Peyer's patch (tissue), 4 donors: ENCODE results near the gene CHCT1. TPM values are rescaled to one million over a fixed set of nuclear protein-coding genes. Genes with fewer than 3 reads are reported as not detected.

Experiments used
- DNase-seq, 3 donors: peaks; one replicate each; pipeline ENCODE4 v3.0.0-alpha.2; 2017 to 2019
- H3K27ac ChIP-seq, 4 donors: fragments of 200-600 bp; sonication (generic); one replicate each; pipeline ENCODE4 v1.5.1; 2016 to 2019
- H3K27me3 ChIP-seq, 2 donors: fragments of 200-600 bp; sonication (generic); one replicate each; pipeline ENCODE4 v1.5.1; 2019
- H3K36me3 ChIP-seq, 3 donors: fragments of 200-600 bp; sonication (generic); one replicate each; pipeline ENCODE4 v1.5.1; 2016 to 2019
- H3K4me1 ChIP-seq, 4 donors: fragments of 200-600 bp; sonication (generic); one replicate each; pipeline ENCODE4 v1.5.1; 2016 to 2019
- H3K4me3 ChIP-seq, 4 donors: fragments of 200-600 bp; sonication (generic); 1 replicate in 3 of 4; 2 replicates in 1 of 4; pipeline ENCODE4 v1.5.1; 2016 to 2019; ENCODE audit warnings: mild to moderate bottlenecking in 1 of 4
- H3K9me3 ChIP-seq, 4 donors: fragments of 200-600 bp; sonication (generic); one replicate each; pipeline ENCODE4 v1.5.1; 2016 to 2019; ENCODE audit warnings: mild to moderate bottlenecking in 1 of 4
- POLR2A ChIP-seq, 2 donors: fragments of 450-650 bp; IDR thresholded peaks; one replicate each; pipeline ENCODE4 v1.5.1; 2017; ENCODE audit warnings: antibody characterized with exemption in 2 of 2, mild to moderate bottlenecking in 2 of 2, moderate library complexity in 2 of 2
- total RNA-seq, 4 donors: library from RNA; depleted of rRNA; stranded (reverse); fragments of >200 nt; gene quantifications; one replicate each; pipeline ENCODE4 v1.1.0, GENCODE V29; 2016
- TF ChIP-seq, protein P1 (sequence below), 6 experiments: fragments of 450-650 bp in 4 of 6; fragments of 200-600 bp in 2 of 6; sonication (generic) in 1 of 6; IDR thresholded peaks; one replicate each; pipeline ENCODE4 v1.5.1; 2017 to 2019; ENCODE audit warnings: antibody characterized with exemption in 6 of 6, mild to moderate bottlenecking in 3 of 6, moderate library complexity in 1 of 6

CHCT1 gene
- total RNA-seq, 4 donors from 2014 or later, result not detected

DNA sequence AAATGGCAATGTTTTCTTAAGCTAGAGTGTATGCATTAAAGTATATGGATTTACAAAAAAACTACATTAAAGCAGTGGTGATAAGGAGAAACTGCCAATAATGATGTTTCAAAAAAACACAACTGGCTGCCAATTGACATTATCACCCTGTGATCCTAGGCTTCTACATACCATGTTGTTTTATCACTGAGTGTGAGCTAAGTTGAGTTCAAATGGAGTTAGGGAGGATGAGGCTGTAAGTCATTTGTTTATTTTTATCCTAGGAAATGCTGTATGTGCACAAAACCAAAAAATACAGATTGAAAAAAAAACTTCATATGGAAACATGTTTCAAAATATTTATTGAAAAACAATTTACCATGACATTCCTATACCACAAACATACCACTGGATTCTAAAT, 22.9 kb downstream of the CHCT1 start:
- no peak for TF ChIP-seq POLR2A (IDR thresholded peaks at IDR 0.05)
- TF ChIP-seq, protein P1, sequence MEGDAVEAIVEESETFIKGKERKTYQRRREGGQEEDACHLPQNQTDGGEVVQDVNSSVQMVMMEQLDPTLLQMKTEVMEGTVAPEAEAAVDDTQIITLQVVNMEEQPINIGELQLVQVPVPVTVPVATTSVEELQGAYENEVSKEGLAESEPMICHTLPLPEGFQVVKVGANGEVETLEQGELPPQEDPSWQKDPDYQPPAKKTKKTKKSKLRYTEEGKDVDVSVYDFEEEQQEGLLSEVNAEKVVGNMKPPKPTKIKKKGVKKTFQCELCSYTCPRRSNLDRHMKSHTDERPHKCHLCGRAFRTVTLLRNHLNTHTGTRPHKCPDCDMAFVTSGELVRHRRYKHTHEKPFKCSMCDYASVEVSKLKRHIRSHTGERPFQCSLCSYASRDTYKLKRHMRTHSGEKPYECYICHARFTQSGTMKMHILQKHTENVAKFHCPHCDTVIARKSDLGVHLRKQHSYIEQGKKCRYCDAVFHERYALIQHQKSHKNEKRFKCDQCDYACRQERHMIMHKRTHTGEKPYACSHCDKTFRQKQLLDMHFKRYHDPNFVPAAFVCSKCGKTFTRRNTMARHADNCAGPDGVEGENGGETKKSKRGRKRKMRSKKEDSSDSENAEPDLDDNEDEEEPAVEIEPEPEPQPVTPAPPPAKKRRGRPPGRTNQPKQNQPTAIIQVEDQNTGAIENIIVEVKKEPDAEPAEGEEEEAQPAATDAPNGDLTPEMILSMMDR (IDR thresholded peaks at IDR 0.05), result no peak
- no peak overlapping the region for H3K27ac ChIP-seq
- H3K4me1 ChIP-seq, result no peaks in the 10 kb centered on the region
- no peaks in the 10 kb centered on the region for H3K27me3 ChIP-seq
- H3K4me3 ChIP-seq, result no peak overlapping the region
- no peak for DNase-seq
- peaks cover 0 to 40% (median 0%) of the 10 kb centered on the region in 3 donors for H3K36me3 ChIP-seq
- H3K9me3 ChIP-seq, result no peaks in the 10 kb centered on the region

DNA sequence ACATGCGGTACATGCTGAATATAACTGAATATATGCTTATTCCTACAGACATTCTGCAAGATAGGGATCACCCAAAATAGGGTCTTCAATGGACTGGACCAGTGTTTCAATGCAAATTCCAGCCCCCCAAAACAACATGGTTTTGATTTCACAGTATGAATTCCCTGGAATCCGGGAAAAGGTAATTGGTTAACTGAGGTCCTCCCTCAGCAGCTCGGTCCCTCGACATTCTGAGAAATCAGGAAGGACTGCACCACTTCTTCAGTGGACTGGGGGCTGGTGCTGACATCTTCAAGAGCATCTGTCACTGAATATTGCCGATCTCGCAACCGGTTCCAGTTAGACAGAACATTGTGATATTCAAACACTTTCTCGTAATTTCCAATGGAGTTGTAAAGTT, 25.1 kb downstream of the CHCT1 start:
- no peak for DNase-seq
- peaks cover 0 to 63% (median 0%) of the 10 kb centered on the region in 3 donors for H3K36me3 ChIP-seq
- H3K9me3 ChIP-seq, result no peaks in the 10 kb centered on the region

DNA sequence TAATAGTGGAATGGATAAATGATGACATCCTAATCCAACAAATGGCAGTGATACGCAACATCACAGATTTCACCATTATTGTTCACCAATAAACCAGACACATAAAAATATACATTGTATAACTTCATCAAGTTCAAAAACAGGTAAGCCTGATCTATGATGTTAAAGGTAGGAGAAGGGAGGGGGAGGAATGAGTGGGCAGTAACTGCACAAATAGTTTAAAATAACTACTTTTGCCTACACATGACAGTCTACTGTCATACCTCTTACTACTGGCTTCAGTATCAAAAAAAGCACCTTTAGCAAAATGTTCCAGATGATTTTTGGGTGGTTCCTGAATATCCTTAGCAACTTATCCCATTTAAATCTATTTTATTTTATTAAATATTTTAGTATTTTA, 28.8 kb downstream of the CHCT1 start:
- Histone ChIP-seq H3K36me3 (peaks cover 0 to 91% (median 0%) of the 10 kb centered on the region in 3 donors), H3K9me3 (no peaks in the 10 kb centered on the region), H3K27ac (no peak overlapping the region), H3K4me3 (no peak overlapping the region), H3K4me1 (no peaks in the 10 kb centered on the region), H3K27me3 (no peaks in the 10 kb centered on the region)
- TF ChIP-seq, protein P1 (IDR thresholded peaks at IDR 0.05), result no peak
- no peak for TF ChIP-seq POLR2A (IDR thresholded peaks at IDR 0.05)
- no peak for DNase-seq

More for the DNA sequence above, 25.1 kb downstream of the CHCT1 start:
- TF ChIP-seq, protein P1 (IDR thresholded peaks at IDR 0.05), result no peak
- TF ChIP-seq POLR2A (IDR thresholded peaks at IDR 0.05), result no peak
- Histone ChIP-seq H3K27ac (no peak overlapping the region), H3K4me3 (no peak overlapping the region), H3K27me3 (no peaks in the 10 kb centered on the region), H3K4me1 (no peaks in the 10 kb centered on the region)

DNA sequence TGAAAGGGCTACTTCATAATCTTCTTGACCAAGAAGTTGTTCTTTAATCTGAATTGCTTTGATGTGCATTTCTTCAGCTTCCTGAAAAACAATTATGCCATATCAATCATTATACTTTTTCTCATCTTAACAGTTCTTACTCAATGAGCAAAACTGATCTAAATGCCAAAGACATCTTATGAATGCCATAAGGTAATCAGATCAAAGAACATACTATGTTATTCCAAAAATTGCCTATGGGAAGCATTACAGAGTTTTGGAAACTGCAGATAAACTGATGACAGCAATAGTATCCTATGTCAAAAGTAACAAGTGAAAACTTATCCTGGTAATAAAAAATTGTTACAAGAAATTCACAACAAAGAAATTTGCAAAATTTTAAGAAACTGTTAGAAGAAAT, 29.7 kb downstream of the CHCT1 start:
- no peak for DNase-seq
- H3K36me3 ChIP-seq, result peaks cover 0 to 91% (median 0%) of the 10 kb centered on the region in 3 donors

DNA sequence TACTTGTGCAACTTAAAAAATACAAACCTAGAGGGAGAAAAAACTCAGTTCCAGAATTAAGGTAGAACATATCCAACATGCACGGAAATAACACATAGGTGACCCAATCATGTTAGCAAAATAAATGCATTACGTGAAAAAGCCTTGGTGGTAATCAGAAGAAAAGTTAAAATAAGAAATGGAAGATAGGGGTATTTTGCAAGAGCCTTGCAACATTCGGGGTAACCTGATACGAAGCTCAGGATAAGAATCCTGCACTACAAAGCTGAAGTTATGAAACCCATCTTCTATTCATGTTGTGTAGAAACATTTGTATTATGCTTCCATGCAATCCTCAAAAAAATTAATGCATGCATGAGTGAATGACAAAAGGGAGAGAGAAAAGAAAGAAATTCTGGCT, 33.1 kb downstream of the CHCT1 start:
- no peak for TF ChIP-seq POLR2A (IDR thresholded peaks at IDR 0.05)
- TF ChIP-seq, protein P1 (IDR thresholded peaks at IDR 0.05), result no peak
- peaks cover 0 to 93% (median 0%) of the 10 kb centered on the region in 3 donors for H3K36me3 ChIP-seq

More for the DNA sequence above, 29.7 kb downstream of the CHCT1 start:
- Histone ChIP-seq H3K9me3 (no peaks in the 10 kb centered on the region), H3K27me3 (no peaks in the 10 kb centered on the region), H3K27ac (no peak overlapping the region), H3K4me1 (no peaks in the 10 kb centered on the region), H3K4me3 (no peak overlapping the region)
- no peak for TF ChIP-seq POLR2A (IDR thresholded peaks at IDR 0.05)
- TF ChIP-seq, protein P1 (IDR thresholded peaks at IDR 0.05), result no peak

DNA sequence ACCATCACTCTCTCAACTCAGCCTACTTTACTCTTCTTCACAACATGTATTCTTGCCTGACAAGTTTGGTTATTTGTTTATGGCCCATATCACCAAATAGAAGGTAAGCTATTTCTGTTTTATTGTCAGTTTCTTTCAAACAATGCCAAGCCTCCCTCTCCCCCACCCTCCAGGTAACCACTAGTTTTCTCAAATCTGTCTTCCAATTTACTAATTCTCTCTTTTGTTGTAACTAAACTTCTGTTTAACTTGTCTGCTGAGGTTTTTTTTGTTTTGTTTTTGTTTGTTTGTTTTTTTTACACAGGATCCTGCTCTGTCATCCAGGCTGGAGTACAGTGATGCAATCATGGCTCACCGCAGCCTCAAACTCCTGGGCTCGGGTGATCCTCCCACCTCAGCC, 34.9 kb downstream of the CHCT1 start:
- peaks cover 0 to 91% (median 0%) of the 10 kb centered on the region in 3 donors for H3K36me3 ChIP-seq
- TF ChIP-seq POLR2A (IDR thresholded peaks at IDR 0.05), result no peak
- TF ChIP-seq, protein P1 (IDR thresholded peaks at IDR 0.05), result no peak
- H3K9me3 ChIP-seq, result no peaks in the 10 kb centered on the region
- no peaks in the 10 kb centered on the region for H3K4me1 ChIP-seq
- H3K4me3 ChIP-seq, result no peak overlapping the region
- DNase-seq, result no peak
- H3K27ac ChIP-seq, result no peak overlapping the region
- no peaks in the 10 kb centered on the region for H3K27me3 ChIP-seq

More for the DNA sequence above, 33.1 kb downstream of the CHCT1 start:
- no peak for DNase-seq
- H3K27ac ChIP-seq, result no peak overlapping the region
- no peaks in the 10 kb centered on the region for H3K9me3 ChIP-seq
- H3K4me3 ChIP-seq, result no peak overlapping the region
- H3K27me3 ChIP-seq, result no peaks in the 10 kb centered on the region
- H3K4me1 ChIP-seq, result no peaks in the 10 kb centered on the region
